Activated CD4-positive, alpha-beta T cell treated with anti-CD3 and anti-CD28 coated beads for 24 hours (primary cell): Measurements from ENCODE around the gene TTC22.

Experiments used
- DNase-seq, 2 donors: peaks; one replicate each; pipeline ENCODE4 v3.0.0-alpha.2; 2020; ENCODE audit warnings: low read depth in 2 of 2

The TTC22 gene

DNA sequence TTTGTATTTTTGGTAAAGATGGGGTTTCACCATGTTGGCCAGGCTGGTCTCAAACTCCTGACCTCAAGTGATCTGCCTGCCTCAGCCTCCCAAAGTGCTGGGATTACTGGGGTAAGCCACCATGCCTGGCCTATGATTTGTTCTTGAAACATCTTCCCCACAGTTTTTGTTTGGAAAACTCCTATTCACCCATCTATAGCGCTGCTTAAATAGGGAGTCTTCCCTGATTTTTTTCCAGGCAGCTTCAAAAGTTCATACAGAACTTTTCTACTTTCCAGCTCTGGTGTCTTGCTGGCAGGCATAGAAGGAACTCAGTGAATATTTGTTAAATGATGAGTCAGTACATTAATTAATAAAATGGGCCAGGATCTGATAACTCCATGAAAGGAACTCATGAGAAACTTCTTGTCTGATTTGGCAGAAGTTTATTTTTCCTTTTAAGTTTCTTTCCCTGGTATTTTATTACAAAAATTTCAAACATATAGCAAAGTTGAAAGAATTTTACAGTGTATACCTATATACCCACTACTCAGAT lies 33.0 kb upstream of the TTC22 start:
- no peak for DNase-seq

GRCh38 chr1:54833121-54833520 lies 32.0 kb upstream of the TTC22 start:
- no peak for DNase-seq

GRCh38 chr1:54826226-54826816 lies 25.2 kb upstream of the TTC22 start:
- DNase-seq = no peak

GRCh38 chr1:54825696-54826095 lies 24.6 kb upstream of the TTC22 start:
- no peak for DNase-seq

DNA sequence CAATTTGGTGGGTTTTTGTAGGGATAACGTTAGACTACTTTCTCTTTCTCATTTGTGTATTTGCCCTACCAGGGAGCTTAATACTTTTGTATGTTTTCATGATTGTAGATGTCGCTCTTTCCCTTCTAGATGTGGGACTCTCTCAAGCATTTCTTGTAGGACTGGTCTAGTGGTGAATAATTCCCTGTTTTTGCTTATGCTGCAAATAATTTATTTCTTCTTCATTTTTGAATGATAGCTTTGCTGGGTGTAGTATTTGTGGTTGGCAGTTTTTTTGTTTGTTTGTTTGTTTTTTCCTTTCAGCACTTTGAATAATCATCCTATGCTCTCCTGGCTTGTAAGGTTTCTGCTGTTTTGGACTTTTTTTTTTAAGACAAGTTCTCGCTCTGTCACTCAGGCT lies 22.5 kb upstream of the TTC22 start:
- no peak for DNase-seq

DNA sequence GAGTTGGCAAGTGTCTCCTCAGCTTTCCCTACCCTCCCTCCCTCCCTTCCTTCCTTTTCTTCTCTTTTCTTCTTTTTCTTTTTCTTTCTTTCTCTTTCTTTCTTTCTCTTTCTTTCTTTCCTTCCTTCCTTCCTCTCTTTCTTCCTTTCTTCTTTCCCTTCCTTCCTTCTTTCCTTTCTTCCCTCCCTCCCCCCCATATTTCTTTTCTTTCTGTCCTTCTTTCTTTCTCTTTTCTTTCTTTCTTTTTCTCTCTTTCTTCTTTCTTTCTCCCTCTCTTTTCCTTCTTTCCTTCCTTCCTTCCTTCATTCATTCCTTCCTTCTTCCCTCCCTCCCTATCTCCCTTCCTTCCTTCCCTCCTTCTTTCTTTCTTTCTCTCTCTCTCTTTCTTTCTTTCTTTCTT lies 18.6 kb upstream of the TTC22 start:
- DNase-seq = no peak

DNA sequence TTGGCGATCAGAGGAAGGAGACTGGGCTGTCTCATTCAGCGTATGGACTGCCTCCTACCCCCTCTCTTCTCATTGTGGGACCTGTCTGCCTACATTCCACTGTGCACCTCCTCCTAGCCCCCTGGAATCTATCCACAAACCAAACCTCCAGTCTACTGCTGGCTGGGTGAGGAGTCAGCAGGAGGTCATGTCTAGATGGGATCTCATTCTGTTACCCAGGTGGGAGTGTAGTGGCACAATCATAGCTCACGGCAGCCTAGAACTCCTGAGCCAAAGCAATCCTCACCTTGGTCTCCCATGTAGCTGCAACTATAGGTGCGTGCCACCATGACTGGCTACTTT lies 18.0 kb upstream of the TTC22 start:
- no peak for DNase-seq

DNA sequence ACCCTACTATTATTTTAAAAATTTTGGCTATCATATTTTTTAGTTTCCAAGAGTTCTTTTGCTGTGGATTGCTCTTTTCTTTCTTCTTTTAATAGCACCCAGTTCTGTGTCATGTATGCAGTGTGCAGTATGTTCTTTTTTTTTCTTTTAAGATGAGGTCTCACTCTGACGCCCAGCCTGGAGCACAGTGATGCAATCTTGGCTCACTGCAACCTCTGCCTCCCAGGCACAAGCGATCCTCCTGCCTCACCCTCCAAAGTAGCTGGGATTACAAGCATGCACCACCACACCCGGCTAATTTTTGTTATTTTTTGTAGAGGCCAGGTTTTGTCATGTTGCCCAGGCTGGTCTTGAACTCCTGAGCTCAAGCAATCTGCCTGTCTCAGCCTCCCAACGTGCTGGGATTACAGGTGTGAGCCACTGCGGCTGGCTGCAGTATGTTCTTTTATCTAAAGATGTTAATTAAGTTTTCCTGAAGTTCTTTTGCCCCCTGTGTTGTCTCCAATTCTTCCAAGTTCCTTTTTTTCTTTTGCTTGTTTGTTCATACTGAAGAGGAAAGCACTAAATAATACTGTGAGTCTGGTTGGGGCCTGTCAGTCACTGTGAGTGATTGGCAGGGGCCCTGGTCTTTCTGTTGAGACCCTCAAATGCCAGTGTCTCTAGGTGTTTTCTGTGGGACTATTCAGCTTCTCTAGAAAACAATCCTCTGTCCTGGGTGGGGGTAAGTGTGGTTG lies 17.5 kb upstream of the TTC22 start:
- DNase-seq = no peak

GRCh38 chr1:54816951-54817350 lies 15.8 kb upstream of the TTC22 start:
- DNase-seq = no peak

DNA sequence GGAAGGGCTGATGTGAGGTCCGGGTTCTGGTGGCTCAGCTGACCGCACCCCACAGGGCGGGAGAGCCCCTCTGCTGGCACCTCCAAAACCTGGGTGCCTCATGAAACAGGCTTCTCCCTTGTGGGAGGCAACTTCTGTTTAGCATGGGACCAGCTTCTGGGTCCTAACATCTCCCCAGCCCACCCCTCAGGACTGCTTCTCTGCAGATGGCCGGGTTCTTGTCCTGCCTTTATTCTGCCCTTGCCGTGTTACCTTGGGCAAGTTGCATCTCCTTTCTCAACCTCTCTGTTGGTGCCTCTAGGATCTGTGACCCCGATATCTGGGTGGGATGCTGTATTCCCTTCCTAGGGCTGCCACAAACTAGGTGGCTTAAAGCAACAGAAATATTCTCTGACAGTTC lies 15.0 kb upstream of the TTC22 start:
- DNase-seq = no peak

DNA sequence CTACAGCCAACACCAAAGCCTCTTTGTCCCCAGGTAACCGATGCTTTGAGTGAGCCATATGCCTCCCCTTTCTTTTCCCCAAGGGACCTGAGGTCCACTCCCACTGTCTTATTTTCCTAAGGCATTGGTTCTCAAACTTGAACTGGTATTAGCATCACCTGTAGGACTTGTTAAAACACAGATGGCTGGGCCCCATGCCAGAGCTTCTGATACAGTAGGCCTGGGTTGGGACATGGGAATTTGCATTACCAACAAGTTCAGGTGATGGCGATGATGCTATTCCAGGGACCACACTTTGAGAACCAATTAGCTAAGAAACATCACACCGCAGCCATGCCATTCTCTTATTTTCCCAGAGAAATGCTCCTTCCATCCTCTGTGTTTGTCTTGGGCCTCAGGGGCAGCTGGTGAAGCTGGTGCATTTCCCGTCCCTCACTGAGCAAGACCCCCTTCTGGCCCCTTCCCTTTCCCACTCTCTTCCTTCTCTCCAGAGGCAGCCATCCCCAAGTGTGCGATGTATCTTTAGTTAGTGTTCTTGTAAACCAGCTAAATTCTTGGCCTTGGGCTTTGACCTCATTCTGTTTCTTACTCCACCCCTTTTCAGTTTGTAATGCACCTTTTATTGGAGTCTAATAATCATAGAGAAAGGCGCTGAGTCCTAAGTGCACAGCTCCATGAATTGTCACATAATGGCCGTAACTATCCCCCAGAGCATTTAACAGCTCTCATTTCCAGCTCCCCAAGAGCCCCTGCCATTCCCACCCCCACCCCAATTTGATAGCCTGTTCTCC lies 14.2 kb upstream of the TTC22 start:
- no peak for DNase-seq

DNA sequence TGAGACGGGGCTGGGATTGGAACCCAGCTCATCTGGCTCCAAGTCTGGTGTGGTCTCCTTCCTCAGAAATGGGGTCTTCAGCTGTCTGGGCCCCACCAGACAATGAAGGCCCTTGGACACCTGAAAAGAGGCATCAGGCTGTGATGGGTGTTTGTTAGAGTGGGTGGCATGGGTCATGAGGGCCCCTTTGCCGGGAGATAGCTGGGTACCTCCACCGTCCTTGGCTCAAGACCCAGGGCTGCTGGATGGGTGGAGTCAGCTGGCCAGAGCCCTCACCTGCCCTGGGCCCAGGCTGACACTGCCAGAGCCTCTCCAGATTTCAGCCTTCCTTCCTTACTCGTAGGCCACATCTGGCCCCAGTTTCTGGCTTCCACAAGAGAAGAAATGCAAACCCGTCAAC lies 13.4 kb upstream of the TTC22 start:
- no peak for DNase-seq

GRCh38 chr1:54814126-54814498 lies 13.0 kb upstream of the TTC22 start:
- no peak for DNase-seq

- DNase-seq = no peak
These were observed 12.5 kb upstream of the TTC22 start for GRCh38 chr1:54813485-54814125.

DNA sequence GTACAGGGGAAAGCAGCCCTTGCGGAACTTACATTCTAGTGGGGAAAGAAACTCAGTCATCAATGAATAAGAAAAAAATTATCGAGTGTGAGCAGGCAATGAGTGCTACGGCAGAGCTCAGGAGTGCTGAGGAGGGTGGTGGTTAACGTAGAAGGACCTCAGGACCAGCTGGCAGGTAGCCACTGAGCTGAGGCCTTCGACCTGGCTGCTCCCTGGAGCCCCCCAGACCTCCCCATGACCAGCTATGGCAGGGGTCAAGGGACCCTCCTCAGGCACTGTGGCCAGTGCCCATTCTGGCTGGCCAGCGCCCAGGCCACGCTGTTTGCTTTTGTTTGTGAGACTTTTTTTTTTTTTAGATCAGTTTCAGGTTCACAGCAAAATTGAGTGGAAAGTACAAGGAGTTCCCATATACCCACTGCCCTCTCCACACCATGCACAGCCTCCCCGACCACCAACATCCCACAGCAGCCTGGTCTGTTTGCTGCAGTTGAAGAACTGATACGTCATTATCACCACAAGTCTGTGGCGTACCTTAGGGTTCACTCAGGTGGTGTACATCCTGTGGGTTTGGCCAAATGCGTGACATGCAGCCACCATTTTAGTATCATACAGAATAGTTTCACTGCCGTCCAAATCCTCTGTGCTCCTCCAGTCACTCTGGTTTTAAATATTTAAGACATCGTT lies 11.8 kb upstream of the TTC22 start:
- no peak for DNase-seq

DNA sequence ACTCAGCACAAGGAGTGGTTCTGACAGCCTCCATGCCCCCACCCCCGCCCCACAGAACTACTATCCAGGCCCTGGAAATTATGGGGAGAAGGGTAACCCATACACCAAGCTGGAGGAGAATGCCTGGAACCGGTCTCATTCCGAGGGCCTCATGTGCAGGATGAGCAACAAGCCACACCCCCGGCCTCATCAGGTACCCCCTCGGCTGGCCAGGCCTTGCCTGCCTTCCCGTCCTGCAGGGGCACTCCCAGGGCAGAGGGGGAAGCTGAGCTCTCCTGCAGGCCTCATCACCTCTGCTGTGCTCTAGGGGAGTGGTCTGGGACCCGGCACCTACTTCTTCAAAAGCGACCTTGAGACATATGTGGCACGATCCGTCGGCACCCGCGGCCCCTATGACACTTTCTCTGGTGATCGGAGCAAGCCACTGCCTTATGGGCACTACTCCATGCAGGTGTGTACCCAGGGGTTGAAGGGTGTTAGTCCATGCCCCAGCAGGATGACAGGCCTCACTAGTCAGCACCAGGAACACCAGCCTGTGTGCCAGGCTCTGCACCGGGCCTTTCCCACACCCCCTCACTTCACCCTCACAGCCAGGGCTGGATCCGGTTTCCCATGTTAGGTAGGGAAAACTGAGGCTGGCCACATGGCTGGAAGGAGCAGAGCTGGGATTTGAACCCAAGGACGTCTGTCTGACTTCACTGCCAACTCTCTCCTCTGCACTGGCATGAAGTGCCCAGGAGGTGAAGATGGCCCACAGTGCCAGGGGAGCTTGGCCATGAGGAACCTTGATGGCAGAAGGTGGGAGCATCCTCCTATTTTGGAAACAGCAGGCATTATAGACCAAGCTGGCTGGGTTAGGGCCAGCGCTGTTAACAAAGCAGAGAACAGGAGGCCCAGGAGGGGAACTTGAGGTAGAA lies 10.9 kb upstream of the TTC22 start:
- no peak for DNase-seq

DNA sequence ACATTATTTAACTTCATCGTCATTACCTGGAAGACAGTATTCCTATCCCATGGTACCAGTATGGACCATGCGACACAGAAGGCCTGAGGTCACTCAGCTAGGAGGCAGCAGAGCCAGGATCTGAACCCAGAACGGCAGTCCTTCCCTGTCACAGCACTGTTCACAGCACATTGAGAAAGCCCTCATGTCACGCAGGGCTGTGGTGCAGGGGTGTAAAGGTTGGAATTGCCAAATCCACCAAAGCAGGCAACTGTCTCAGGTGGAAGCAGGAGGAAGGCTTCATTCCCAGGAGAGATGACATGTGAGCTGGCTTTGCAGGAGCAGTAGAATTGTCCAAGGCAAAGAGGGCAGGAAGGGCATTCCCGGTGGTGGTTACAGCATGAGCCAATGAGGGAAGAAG lies 9.9 kb upstream of the TTC22 start:
- DNase-seq = no peak

DNA sequence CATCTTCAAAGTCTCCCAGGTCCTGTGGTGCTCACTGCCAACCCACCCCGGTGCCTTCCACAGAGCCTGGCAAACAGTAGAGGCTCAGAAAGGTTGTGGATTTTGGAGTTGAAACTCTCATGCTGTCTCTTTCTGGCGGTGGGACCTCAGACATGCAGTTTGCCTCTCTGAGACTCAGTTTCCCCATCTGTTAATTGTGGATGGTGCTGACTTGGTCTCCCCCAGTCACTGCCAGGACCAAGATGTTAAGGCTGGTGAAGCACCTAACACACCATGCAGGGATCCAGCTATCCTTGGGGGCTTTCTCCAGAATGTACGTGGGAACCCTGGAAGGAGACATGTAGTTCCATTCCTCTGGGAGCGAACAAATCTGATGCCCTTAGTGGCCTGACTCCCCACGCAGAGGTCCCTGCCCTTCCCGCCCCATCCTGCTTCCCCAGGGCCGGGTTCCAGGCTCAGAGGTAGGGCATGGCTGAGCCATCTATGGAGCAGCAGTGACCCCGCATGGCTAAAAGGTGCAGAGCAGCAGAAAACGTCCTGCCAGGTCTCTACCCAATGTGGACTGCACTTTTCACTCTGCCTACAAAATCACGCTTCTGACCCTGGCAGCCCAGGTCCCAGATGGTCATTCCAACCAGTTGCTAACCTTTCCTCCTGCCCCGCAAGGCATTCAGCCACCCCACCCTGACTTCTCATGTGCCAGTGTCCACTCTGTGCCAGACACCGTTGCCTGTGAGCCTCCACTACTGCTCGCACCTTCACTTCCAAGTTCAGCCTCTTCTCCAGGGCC lies 9.2 kb upstream of the TTC22 start:
- DNase-seq = peak; percentile 44 to 62

DNA sequence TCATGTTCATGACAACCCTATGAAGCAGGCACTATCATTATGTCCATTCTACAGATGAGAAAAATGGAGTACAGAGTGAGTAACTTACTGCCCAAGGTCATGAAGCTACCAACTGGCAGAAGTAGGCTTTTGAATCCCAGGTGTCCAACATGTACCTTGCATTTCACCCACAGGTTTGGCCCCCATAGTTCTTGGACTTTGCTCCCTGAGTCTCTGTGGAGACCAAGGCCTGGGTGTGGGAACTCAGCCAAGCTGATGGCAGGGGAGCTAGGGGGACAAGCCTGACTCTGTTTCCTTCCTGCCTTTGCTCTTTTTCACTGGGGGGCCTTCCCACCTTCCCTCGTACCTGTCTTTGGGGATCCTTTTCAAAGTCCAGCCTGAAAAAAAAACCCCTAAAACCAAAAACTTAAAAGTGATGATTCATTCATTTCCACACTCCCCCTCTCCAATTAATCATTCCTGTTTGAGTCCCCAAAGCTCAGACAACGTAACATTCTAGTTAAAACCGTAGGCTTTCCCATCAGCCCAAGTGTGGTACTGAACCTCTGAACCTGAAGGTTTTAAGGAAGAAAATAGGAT lies 8.5 kb upstream of the TTC22 start:
- no peak for DNase-seq
